Uterus (tissue), 4 donors: ENCODE measurements around the gene CST3. TPM values are rescaled to one million over a fixed set of nuclear protein-coding genes. Genes with fewer than 3 reads are reported as not detected.
A peak's percentile ranks its signal among the peaks of the same experiment; 100 is the strongest.

ENCODE experiments used
- DNase-seq, 2 donors: peaks; one replicate each; pipeline ENCODE4 v3.0.0-alpha.2; 2019 to 2020
- H3K27ac ChIP-seq, 2 donors: fragments of 200-600 bp; sonication (generic); 1 replicate in 1 of 2; 2 replicates in 1 of 2; pipeline ENCODE4 v1.5.1; 2016 to 2018
- H3K27me3 ChIP-seq, 2 donors: fragments of 200-600 bp; sonication (generic); one replicate each; pipeline ENCODE4 v1.5.1; 2018 to 2019; ENCODE audit warnings: control low read depth in 1 of 2
- H3K36me3 ChIP-seq, 2 donors: fragments of 200-600 bp; sonication (generic); one replicate each; pipeline ENCODE4 v1.5.1; 2019; ENCODE audit warnings: control low read depth in 1 of 2
- H3K4me1 ChIP-seq, 2 donors: fragments of 200-600 bp; sonication (generic); one replicate each; pipeline ENCODE4 v1.5.1; 2018 to 2019; ENCODE audit warnings: control low read depth in 1 of 2
- H3K4me3 ChIP-seq, 2 donors: fragments of 200-600 bp; sonication (generic); 1 replicate in 1 of 2; 2 replicates in 1 of 2; pipeline ENCODE4 v1.5.1; 2018 to 2019; ENCODE audit warnings: mild to moderate bottlenecking in 1 of 2
- H3K9me3 ChIP-seq, 2 donors: fragments of 200-600 bp; sonication (generic); one replicate each; pipeline ENCODE4 v1.5.1; 2019; ENCODE audit warnings: control low read depth in 1 of 2
- CTCF ChIP-seq, 4 experiments: fragments of 200-600 bp in 2 of 4; fragments of 450-650 bp in 2 of 4; sonication (generic) in 2 of 4; IDR thresholded peaks; one replicate each; pipeline ENCODE4 v1.5.1; 2016 to 2019; ENCODE audit warnings: antibody characterized with exemption in 4 of 4, mild to moderate bottlenecking in 2 of 4, moderate library complexity in 1 of 4
- POLR2A ChIP-seq, 2 donors: fragments of 450-650 bp; IDR thresholded peaks; one replicate each; pipeline ENCODE4 v1.6.1; 2016; ENCODE audit warnings: antibody characterized with exemption in 2 of 2, mild to moderate bottlenecking in 1 of 2, moderate library complexity in 1 of 2
- intact Hi-C: fragments of 100-400 bp; cut with DNase I; formaldehyde crosslinking; loops from one replicate; pipeline ENCODE4 v1.15.1; 2023; ENCODE audit warnings: low total_unique reads
- total RNA-seq, 4 donors: library from RNA; depleted of rRNA in 3 of 4; stranded (reverse); fragments of >200 nt in 3 of 4; gene quantifications; one replicate each; pipeline versions ENCODE4 v1.1.0 to v1.2.4, GENCODE V29; 2014 to 2023
- donor health status: DM: yes; HTN: yes; CAD: no.

Gene CST3
- total RNA-seq, 4 donors from 2014 or later = 205 to 1,148 (median 624) TPM

GRCh38 chr20:23671479-23671878, 33.7 kb upstream of the CST3 start:
- H3K9me3 ChIP-seq = no peaks in the 10 kb centered on the region
- no peak overlapping the region for H3K4me3 ChIP-seq
- H3K36me3 ChIP-seq = no peaks in the 10 kb centered on the region
- no peaks in the 10 kb centered on the region for H3K27me3 ChIP-seq
- no peaks in the 10 kb centered on the region for H3K4me1 ChIP-seq
- no peak for DNase-seq
- no peak for TF ChIP-seq CTCF (IDR thresholded peaks at IDR 0.05)
- TF ChIP-seq POLR2A (IDR thresholded peaks at IDR 0.05) = no peak
- H3K27ac ChIP-seq = no peak overlapping the region
- intact Hi-C loops = no loop called here

- intact Hi-C loops = no loop called here
- DNase-seq = no peak
Observed at GRCh38 chr20:23670361-23670760, 32.6 kb upstream of the CST3 start.

DNA sequence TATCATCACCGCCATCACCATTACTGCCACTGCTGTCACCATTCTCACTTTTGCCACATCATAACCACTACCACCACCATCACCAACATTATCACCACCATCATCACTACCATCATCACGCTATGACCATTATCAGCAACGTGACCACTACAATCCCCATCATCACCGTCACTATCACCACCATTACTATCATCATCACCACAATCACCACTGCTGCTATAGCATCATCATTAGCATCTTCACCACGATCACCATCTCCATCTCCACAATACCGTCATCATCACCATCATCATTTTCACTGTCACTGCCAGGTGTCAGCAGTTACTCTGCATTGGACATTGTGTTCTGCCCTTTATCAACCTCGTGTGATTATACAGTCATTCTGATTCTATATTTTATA, 32.1 kb upstream of the CST3 start:
- intact Hi-C loops = no loop called here
- Histone ChIP-seq H3K9me3 (no peaks in the 10 kb centered on the region), H3K36me3 (no peaks in the 10 kb centered on the region), H3K27me3 (no peaks in the 10 kb centered on the region), H3K4me1 (no peaks in the 10 kb centered on the region), H3K27ac (no peak overlapping the region), H3K4me3 (no peak overlapping the region)
- TF ChIP-seq POLR2A (IDR thresholded peaks at IDR 0.05) (no peak), CTCF (IDR thresholded peaks at IDR 0.05) (no peak)
- DNase-seq = no peak

More at GRCh38 chr20:23670361-23670760, 32.6 kb upstream of the CST3 start:
- H3K9me3 ChIP-seq = no peaks in the 10 kb centered on the region
- H3K36me3 ChIP-seq = no peaks in the 10 kb centered on the region
- no peaks in the 10 kb centered on the region for H3K27me3 ChIP-seq
- no peaks in the 10 kb centered on the region for H3K4me1 ChIP-seq
- TF ChIP-seq POLR2A (IDR thresholded peaks at IDR 0.05) (no peak), CTCF (IDR thresholded peaks at IDR 0.05) (no peak)
- H3K27ac ChIP-seq = no peak overlapping the region
- no peak overlapping the region for H3K4me3 ChIP-seq

DNA sequence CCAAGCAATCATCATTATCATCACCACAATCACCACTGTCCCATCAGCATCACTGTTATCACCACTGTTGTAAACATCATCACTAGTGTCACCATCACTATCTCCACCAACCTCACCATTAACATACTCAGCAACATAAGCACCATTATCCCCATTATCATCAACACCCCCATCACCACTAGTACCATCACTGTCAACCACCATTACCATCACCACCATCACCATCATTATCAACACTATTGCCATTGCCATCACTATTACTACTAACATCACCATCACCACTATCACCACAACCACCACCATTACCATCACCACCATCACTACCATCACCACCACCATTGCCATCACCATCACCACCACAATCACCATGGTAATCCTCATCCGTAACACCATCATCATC, 31.6 kb upstream of the CST3 start:
- no peaks in the 10 kb centered on the region for H3K9me3 ChIP-seq
- TF ChIP-seq POLR2A (IDR thresholded peaks at IDR 0.05) (no peak), CTCF (IDR thresholded peaks at IDR 0.05) (no peak)
- no peak overlapping the region for H3K4me3 ChIP-seq
- H3K27me3 ChIP-seq = no peaks in the 10 kb centered on the region
- no peaks in the 10 kb centered on the region for H3K36me3 ChIP-seq
- intact Hi-C loops = no loop called here
- no peak for DNase-seq
- no peaks in the 10 kb centered on the region for H3K4me1 ChIP-seq
- no peak overlapping the region for H3K27ac ChIP-seq

- Histone ChIP-seq H3K4me1 (no peaks in the 10 kb centered on the region), H3K27me3 (no peaks in the 10 kb centered on the region), H3K36me3 (no peaks in the 10 kb centered on the region), H3K27ac (no peak overlapping the region), H3K4me3 (no peak overlapping the region), H3K9me3 (no peaks in the 10 kb centered on the region)
- DNase-seq = peak; percentile 33 to 40
- intact Hi-C loops = no loop called here
- no peak for TF ChIP-seq POLR2A (IDR thresholded peaks at IDR 0.05)
- TF ChIP-seq CTCF (IDR thresholded peaks at IDR 0.05) = peak; percentile 60 to 75 (median 64)
Observed at GRCh38 chr20:23668477-23668951, 30.8 kb upstream of the CST3 start.
